GM23338 (cell line): ENCODE measurements around the gene MICAL3. TPM values are rescaled to one million over a fixed set of nuclear protein-coding genes. Genes with fewer than 3 reads are reported as not detected.

Experiments used
- ATAC-seq: fragments of 200-7000 bp; cut with Tn5 transposase; 3 replicates; pipeline ENCODE4 v1.9.1; 2020
- DNase-seq: peaks from one replicate; pipeline ENCODE4 v3.0.0-alpha.2; 2015; ENCODE audit warnings: low spot score
- H2AFZ ChIP-seq: fragments of 200-600 bp; sonication (generic); 2 replicates; pipeline ENCODE4 v1.8.0; 2016; ENCODE audit warnings: antibody characterized with exemption, mild to moderate bottlenecking, moderate library complexity
- H3F3A ChIP-seq: fragments of 200-600 bp; sonication (generic); replicated peaks from 2 replicates; pipeline ENCODE4 v1.8.0; 2017; ENCODE audit warnings: antibody characterized with exemption, mixed run types, low read depth
- H3K27ac ChIP-seq: fragments of 200-600 bp; sonication (generic); 2 replicates; pipeline ENCODE4 v1.6.1; 2016; ENCODE audit warnings: low read depth
- H3K27me3 ChIP-seq: fragments of 200-600 bp; sonication (generic); 2 replicates; pipeline ENCODE4 v1.8.0; 2016; ENCODE audit warnings: mild to moderate bottlenecking, mixed run types, moderate library complexity; ENCODE audit not compliant: insufficient read depth
- H3K36me3 ChIP-seq: fragments of 200-600 bp; sonication (generic); 2 replicates; pipeline ENCODE4 v1.8.0; 2016; ENCODE audit warnings: mild to moderate bottlenecking; ENCODE audit not compliant: insufficient read depth
- H3K4me1 ChIP-seq: fragments of 200-600 bp; sonication (generic); 2 replicates; pipeline ENCODE4 v1.8.0; 2016; ENCODE audit warnings: mild to moderate bottlenecking, moderate library complexity; ENCODE audit not compliant: insufficient read depth
- H3K4me2 ChIP-seq: fragments of 200-600 bp; sonication (generic); 2 replicates; pipeline ENCODE4 v1.7.1; 2017; ENCODE audit warnings: mixed run types
- H3K4me3 ChIP-seq: fragments of 200-600 bp; sonication (generic); 2 replicates; pipeline ENCODE4 v1.6.1; 2016; ENCODE audit warnings: mixed run types
- H3K79me2 ChIP-seq: fragments of 200-600 bp; sonication (generic); replicated peaks from 2 replicates; pipeline ENCODE4 v1.8.0; 2017; ENCODE audit warnings: mild to moderate bottlenecking; ENCODE audit not compliant: insufficient read depth
- H3K9me2 ChIP-seq: fragments of 200-600 bp; sonication (generic); 2 replicates; pipeline ENCODE4 v1.8.0; 2017; ENCODE audit not compliant: insufficient read depth
- H4K20me1 ChIP-seq: fragments of 200-600 bp; sonication (generic); replicated peaks from 2 replicates; pipeline ENCODE4 v1.8.0; 2017; ENCODE audit warnings: mild to moderate bottlenecking; ENCODE audit not compliant: insufficient read depth
- H3K27ac Mint-ChIP-seq: 2 replicates; pipeline ENCODE4 v1.8.0; 2020; ENCODE audit warnings: inconsistent platforms, mild to moderate bottlenecking, moderate library complexity, mixed read lengths
- H3K27me3 Mint-ChIP-seq: 3 replicates; pipeline ENCODE4 v1.8.0; 2022; ENCODE audit warnings: low read depth, mild to moderate bottlenecking, moderate library complexity, mixed read lengths, inconsistent platforms; ENCODE audit not compliant: insufficient read depth, poor library complexity
- H3K36me3 Mint-ChIP-seq: 3 replicates; pipeline ENCODE4 v1.8.0; 2021; ENCODE audit warnings: low read depth, mild to moderate bottlenecking, inconsistent platforms, moderate library complexity, mixed read lengths
- H3K4me1 Mint-ChIP-seq: 3 replicates; pipeline ENCODE4 v1.8.0; 2020; ENCODE audit warnings: mild to moderate bottlenecking, inconsistent platforms, mixed read lengths
- H3K4me3 Mint-ChIP-seq: 3 replicates; pipeline ENCODE4 v1.8.0; 2021; ENCODE audit warnings: moderate library complexity, mild to moderate bottlenecking, inconsistent platforms, mixed read lengths
- H3K9me3 Mint-ChIP-seq: 3 replicates; pipeline ENCODE4 v1.8.0; 2020; ENCODE audit warnings: moderate library complexity, mild to moderate bottlenecking, inconsistent platforms, mixed read lengths
- CREB1 ChIP-seq: fragments of 250-450 bp; sonication (Bioruptor Pico); IDR thresholded peaks from 2 replicates; pipeline ENCODE4 v1.5.0; 2020; ENCODE audit warnings: low read depth, mild to moderate bottlenecking, moderate library complexity
- CTCF ChIP-seq, 2 experiments: fragments of 200-600 bp in 1 of 2; sonication (generic) in 1 of 2; conservative IDR thresholded peaks; 2 replicates each; pipeline versions ENCODE4 v1.5.1 to v1.6.1; 2016 to 2017; ENCODE audit warnings: antibody characterized with exemption in 2 of 2, low read depth in 2 of 2, mild to moderate bottlenecking in 2 of 2, moderate library complexity in 1 of 2
- EZH2 ChIP-seq: fragments of 200-600 bp; sonication (generic); IDR thresholded peaks from one replicate; pipeline ENCODE4 v1.8.0; 2017; ENCODE audit warnings: antibody characterized with exemption, mild to moderate bottlenecking, low read depth; ENCODE audit not compliant: unreplicated experiment
- EZH2phosphoT487 ChIP-seq: fragments of 200-600 bp; sonication (generic); IDR thresholded peaks from one replicate; pipeline ENCODE4 v1.8.1; 2018; ENCODE audit warnings: antibody characterized with exemption; ENCODE audit not compliant: unreplicated experiment
- JUNB ChIP-seq: IDR thresholded peaks from one replicate; pipeline ENCODE4 v1.6.1; 2016; ENCODE audit warnings: antibody characterized with exemption; ENCODE audit not compliant: unreplicated experiment
- NANOG ChIP-seq: IDR thresholded peaks from 2 replicates; pipeline ENCODE4 v1.6.1; 2016; ENCODE audit warnings: antibody characterized with exemption, borderline replicate concordance
- POLR2AphosphoS5 ChIP-seq: IDR thresholded peaks from 2 replicates; pipeline ENCODE4 v1.6.1; 2016; ENCODE audit warnings: antibody characterized with exemption, low read depth
- STAT1 ChIP-seq: IDR thresholded peaks from one replicate; pipeline ENCODE4 v1.6.1; 2016; ENCODE audit warnings: antibody characterized with exemption; ENCODE audit not compliant: unreplicated experiment
- ZNF114 ChIP-seq: fragments of 250-450 bp; sonication (Bioruptor Pico); IDR thresholded peaks from 2 replicates; pipeline ENCODE4 v1.5.0; 2020; ENCODE audit warnings: mild to moderate bottlenecking, moderate library complexity
- ZNF331 ChIP-seq: fragments of 250-450 bp; sonication (Bioruptor Pico); IDR thresholded peaks from 2 replicates; pipeline ENCODE4 v1.5.0; 2020; ENCODE audit warnings: low read depth, mild to moderate bottlenecking, moderate library complexity
- ZNF462 ChIP-seq: fragments of 250-450 bp; sonication (Bioruptor Pico); IDR thresholded peaks from 2 replicates; pipeline ENCODE4 v1.5.0; 2020; ENCODE audit warnings: mild to moderate bottlenecking, moderate library complexity
- polyA plus RNA-seq: library from polyadenylated mRNA; unstranded; fragments of >200 nt; fragmentation: Nextera tagmentation; extraction: Ambion mirVana; gene quantifications from 2 replicates; pipeline ENCODE4 v1.2.1, GENCODE V29; 2016
- total RNA-seq: library from RNA; depleted of rRNA; stranded (reverse); fragments of >200 nt; shearing (Covaris generic); gene quantifications from 2 replicates; pipeline ENCODE4 v1.2.3, GENCODE V29; 2014

Gene MICAL3
- total and polyA plus RNA-seq, 2 experiments from 2014 or later = 10.1 to 33.9 TPM

GRCh38 chr22:17945156-17945887, 79.0 kb downstream of the MICAL3 start:
- H3K27ac Mint-ChIP-seq = peak overlapping the region; percentile 66; the same call in 1 of the 2 replicates
- no peak overlapping the region for H3K4me3 Mint-ChIP-seq
- H3K4me1 Mint-ChIP-seq = peaks cover 64% of the 10 kb centered on the region

More at GRCh38 chr22:17945156-17945887, 79.0 kb downstream of the MICAL3 start:
- no peak for TF ChIP-seq CTCF (conservative IDR thresholded peaks at IDR 0.05; ENCODE audit: low read depth in 2 of 2)
- TF ChIP-seq ZNF462 (CRISPR knock-in tag) = no peak
- TF ChIP-seq EZH2phosphoT487 = no peak
- TF ChIP-seq ZNF331 (CRISPR knock-in tag) = no peak
- no peak for TF ChIP-seq JUNB
- TF ChIP-seq CREB1 (CRISPR knock-in tag) = no peak
- no peak for TF ChIP-seq STAT1
- TF ChIP-seq POLR2AphosphoS5 = no peak
- no peak for TF ChIP-seq ZNF114 (CRISPR knock-in tag)
- TF ChIP-seq NANOG = no peak
- TF ChIP-seq EZH2 = no peak
- no peaks in the 10 kb centered on the region for H3K9me2 ChIP-seq
- DNase-seq = no peak
- peak overlapping the region; percentile 78; the same call in 1 of the 2 replicates for H3K27ac ChIP-seq
- H3K4me1 ChIP-seq = peaks cover 48% of the 10 kb centered on the region
- H3K36me3 Mint-ChIP-seq = no peaks in the 10 kb centered on the region
- H3K9me3 Mint-ChIP-seq = no peaks in the 10 kb centered on the region
- H4K20me1 ChIP-seq = no peaks in the 10 kb centered on the region; the same call in 1 of the 2 replicates
- H3K36me3 ChIP-seq = no peaks in the 10 kb centered on the region
- ATAC-seq = peak; percentile 7
- H2AFZ ChIP-seq = no peak overlapping the region
- H3K79me2 ChIP-seq = peaks cover 97% of the 10 kb centered on the region
- no peaks in the 10 kb centered on the region for H3K27me3 ChIP-seq
- H3K4me2 ChIP-seq = 0 out of 2 replicates have a peak overlapping the region, but pooled peaks have one; percentile 26
- H3K27me3 Mint-ChIP-seq = peaks cover 11% of the 10 kb centered on the region
- H3F3A ChIP-seq = no peaks in the 10 kb centered on the region
- no peak overlapping the region for H3K4me3 ChIP-seq
